HG03354 (cell line): Measurements from ENCODE around the gene ATG7.
"Not testable (repeated sequence)": the region's sequence is repeated elsewhere in the genome, so short reads cannot be mapped to it uniquely, and the experiment has no call there.

Experiments used
- ATAC-seq: cut with Tn5 transposase; IDR thresholded peaks from one replicate; pipeline ENCODE4 v1.9.1; 2021; ENCODE audit warnings: mild to moderate bottlenecking; ENCODE audit not compliant: unreplicated experiment, poor library complexity, severe bottlenecking

The ATG7 gene

DNA sequence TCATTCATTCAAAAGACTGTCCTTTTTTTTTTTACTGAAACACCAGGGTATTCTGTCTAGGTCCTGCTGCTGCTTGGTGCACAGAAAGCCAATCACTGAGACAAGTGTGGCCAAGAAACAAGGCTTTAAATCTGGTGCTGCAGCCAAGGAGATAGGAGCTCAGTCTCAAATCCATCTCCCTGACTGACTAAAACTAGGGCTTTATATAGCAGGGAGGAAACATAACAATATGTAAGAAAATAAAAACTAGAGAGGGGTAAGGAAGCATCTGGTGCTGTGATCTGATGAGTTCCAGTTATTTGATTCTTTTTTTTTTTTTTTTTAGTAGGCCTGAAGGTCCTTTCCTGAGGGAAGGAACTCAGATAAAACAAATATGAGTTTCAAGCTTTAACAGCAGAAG is 139.8 kb downstream of the ATG7 start:
- no peak for ATAC-seq

DNA sequence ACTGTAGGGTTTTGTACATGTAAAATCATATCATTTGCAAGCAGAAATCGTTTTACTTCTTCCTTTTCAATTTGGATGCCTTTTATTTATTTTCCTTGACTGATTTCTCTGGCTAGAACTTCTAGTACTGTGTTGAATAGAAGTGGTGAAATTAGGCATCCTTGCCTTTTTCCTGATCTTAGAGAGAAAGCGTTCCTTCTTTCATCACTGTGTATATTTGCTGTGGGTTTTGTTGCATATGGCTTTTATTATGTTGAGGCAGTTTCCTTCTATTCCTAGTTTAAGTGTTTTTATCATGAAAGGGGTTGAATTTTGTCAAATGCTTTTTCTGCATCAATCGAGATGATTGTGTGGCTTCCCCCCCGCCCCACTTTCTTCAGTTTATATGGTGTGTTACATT is 140.9 kb downstream of the ATG7 start:
- no peak for ATAC-seq

DNA sequence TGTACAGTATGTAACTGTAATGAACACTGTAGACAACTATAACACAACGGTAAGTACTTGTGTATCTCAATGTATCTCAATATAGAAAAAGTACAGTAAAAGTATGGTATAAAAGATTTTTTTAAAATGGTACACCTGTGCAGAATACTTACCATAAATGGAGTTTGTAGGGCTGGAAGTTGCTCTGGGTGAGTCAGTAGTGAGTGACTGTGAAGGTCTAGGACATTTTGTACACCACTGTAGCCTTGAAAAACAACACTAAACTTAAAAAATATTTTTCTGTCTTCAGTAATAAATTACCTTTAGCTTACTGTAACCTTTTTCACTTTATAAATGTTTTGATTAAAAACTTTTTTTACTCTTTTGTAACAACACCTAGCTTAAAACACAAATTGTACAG is 142.9 kb downstream of the ATG7 start:
- ATAC-seq: no peak

DNA sequence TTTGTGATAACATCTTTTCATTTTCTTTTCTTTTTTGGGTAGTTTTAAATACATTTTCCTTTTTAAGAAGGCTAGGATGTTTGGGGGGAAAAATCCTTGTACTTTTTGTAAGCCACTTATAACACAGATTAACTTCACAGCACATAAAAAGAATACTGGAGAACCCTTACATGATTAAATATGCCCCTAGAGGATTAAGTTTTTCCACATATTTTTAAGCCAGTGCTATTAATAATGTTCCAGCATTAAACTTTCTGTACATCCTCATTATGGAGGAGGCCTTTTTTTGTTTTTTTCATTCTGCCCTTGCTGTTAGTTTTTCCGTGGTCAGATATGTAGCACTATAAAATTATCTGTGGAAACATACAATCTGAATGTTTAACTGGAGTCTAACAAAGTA is 147.9 kb downstream of the ATG7 start:
- no peak for ATAC-seq

DNA sequence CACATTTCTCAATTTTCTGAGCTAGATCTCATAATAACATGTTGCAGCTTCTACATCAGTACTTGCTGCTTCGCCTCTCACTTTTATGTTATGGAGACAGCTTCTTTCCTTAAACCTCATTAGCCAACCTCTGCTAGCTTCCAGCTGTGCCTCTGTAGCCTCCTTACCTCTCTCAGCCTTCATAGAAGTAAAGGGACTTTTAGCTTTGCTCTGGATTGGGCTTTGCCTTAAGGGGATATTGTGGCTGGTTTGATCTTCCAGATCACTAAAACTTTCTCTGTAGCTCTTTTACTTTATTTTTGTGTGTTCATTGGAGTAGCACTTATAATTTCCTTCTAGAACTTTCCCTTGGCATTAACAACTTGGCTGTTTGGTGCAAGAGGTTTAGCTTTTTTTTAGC is 150.1 kb downstream of the ATG7 start:
- ATAC-seq: no peak

DNA sequence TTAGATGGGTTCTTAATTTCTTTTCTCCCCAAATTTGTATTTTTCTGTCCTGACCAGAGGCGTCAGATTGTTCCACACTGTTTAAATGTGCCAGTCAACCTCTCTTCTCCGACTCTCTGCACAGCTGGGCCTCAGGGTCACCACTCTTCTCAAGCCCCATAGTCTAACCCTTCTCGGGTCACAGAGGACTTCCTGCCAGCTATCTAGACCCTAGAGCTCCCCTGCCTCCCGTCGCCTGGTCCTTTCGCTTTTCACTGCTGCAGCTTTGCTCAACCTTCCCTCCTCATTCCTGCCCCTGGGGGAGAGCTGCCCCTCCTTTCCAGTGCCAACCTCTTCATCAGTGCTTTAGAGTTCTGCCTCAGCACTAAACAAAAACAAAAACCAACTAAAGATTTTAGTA is 151.7 kb downstream of the ATG7 start:
- no peak for ATAC-seq

DNA sequence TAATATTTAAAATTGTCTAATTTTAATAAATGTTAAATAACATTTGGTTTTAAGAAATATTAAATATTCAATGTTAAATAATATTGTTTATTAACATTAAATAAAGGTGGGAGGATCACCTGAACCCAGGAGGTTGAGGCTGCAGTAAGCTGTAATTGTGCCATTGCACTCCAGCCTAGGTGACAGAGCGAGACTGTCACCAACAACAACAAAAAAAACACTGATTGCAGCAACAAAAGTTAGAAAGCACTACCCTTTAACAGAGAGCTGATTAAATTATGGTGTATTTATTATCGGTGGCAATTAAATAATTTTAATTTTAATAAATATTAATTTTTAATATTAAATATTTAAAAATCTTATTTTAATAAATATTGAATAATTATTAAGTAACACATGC is 152.1 kb downstream of the ATG7 start:
- ATAC-seq: no peak

DNA sequence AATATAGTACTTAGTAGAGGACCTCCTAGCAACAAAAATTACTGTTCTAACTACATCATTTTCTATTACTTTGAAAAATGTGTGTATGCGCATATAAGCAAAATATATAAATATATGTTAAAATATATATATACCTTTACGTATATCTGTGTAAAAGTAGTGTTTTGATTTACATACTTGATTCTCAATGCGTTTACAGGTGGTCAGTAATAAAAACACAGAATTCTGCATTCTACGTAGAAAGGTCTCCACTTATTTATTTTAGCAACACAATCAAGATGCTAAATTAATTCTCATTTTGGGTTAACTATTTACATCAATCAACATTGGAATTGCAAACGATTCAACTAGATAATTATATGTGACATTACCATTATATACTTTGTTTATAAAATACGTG is 158.0 kb downstream of the ATG7 start:
- no peak for ATAC-seq

DNA sequence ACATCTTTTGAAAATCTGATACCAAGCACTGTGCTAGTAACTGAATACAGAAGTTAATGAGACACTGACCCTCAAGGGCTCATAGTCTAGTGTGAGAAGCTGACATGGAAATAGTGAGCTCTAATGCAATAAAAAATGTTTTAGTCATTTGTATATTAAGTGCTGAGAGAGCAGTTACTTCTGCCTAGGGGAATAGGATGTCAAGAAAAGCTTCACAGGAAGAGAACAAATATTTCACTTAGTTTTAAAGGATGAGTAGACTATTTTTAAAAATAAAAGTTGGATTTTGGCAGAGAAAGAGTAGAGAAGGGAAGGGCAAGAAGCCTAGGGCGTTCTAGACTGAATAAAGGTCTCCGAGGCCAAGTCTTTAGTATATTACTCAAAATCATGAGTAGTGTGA is 158.4 kb downstream of the ATG7 start:
- ATAC-seq: no peak

DNA sequence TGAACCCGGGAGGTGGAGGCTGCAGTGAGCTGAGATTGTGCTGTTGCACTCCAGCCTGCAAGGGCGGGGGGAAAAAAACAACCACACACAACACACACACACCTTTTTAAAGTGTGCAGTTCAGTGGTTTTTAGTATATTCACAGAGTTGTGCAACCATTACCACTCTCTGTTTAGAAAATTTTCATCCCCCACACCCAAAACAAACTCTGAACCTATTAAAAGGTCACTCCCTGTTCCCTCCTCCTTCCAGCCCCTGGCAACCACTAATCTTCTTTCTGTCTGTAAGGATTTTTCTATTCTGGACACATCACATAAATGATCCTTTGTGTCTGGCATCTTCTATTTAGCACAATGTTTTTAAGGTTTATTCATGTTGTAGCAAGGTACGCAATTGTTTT is 159.1 kb downstream of the ATG7 start:
- ATAC-seq: no peak

DNA sequence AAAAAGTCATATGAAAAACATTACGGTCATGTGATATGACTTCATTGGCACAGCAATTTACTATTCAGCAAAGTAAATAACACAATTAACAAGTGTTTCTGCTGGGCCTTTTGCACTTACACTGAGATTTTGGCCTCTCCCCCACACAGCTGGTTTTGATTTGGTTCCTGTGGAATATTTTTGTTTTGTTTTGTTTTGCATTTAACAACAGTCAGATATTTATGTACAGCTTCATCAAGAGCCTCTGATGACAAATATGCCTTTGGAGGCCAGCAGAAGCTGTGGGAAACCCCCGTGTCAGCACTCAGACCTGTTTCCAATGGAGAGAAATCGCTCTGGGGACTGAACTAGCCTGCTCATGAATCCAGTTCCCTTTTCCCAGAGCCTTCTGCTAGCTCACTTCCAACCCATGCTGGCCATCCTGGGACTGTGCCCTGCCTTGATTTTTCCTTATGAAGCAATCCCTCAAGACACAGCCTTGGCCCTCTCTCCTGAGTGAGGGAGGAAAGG is 161.9 kb downstream of the ATG7 start:
- no peak for ATAC-seq

DNA sequence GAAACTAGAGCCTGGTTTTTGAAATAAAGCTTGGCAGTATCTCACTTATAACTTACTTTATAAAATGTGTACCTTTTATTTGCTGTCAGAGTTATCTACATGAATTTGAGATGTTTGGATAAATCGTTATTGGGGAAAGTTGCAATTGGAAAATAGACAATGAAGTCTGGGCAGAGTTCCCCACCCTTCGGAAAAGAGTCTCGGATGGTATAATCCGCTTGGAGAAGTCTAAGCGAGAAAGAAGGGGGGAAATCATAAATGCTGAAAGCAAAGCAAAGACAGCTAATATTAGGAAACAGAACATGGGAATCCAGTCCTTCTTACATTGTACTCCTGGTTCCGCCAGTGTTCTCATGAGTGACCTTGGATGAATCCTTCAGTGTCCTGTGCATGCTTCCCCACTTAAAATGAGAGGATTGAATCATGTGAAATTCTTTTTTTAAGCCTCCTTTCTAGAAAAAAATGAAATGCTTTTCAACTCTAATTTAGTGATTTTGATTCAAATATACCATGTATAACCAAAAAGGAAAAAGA is 162.4 kb downstream of the ATG7 start:
- no peak for ATAC-seq

DNA sequence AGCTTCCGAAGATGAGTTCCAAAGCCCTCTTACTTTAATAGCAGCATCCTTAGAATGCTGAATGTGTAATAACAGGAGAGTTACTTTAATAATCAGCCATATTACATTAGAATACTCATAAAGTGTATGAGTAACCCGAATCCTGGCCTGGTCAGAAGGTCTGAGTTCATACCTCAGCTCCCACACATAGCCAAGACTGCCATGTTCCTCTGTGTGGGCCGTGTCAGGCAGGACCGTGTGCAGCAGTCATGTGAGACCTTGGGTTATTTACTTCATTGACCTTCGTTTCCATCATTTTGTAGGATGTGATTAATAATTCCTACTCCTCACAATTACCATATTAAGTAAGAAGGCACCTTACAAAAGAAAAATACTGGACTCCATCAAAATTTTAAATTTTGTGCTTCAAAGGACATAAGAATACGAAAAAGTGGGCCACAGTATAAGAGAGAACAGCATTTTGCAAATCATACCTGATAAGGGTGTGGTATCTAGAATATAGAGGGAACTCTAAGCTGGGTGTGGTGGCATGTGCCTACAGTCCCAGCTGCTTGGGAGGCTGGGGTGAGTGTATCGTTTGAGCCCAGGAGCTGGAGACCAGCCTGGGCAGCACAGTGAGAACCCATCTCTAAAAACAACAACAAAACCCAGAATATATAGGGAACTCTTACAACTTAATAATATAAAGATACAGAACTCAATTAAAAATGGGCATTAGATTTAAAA is 163.4 kb downstream of the ATG7 start:
- ATAC-seq: no peak

DNA sequence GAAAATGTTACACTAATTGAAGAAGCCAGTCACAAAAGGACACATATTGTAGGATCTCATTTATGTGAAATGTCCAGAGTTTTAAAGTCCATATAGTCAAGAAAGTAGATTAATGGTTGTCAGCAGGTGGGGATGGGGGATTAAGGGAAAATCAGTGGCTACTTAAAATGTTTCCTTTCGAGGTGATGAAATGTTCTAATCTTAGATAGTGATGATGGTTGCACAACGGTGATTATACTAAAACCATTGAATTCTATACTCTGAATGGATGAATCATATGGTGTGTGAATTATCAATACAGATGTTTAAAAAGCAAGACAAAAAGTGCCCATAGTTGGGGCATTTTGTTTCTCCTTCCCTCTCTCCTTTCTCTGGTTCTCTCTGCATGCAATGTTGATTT is 164.6 kb downstream of the ATG7 start:
- ATAC-seq: no peak

DNA sequence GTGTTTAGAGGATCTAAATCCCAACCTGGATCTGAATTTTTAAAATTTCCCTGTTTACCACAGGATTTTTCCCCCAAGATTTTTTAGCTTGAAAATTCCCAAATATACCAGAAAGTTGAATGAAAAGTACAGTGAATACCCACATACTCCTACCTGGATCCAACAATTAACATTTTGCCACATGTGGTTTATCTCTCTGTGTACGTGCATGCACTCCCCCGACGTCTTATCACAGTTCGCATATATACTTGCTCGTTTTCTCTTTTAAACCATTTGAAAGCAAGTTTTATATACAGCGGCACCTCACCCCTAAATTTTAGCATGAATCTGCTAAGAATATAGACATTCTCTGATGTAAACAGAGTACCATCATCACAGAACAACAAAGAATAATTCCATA is 165.3 kb downstream of the ATG7 start:
- no peak for ATAC-seq

DNA sequence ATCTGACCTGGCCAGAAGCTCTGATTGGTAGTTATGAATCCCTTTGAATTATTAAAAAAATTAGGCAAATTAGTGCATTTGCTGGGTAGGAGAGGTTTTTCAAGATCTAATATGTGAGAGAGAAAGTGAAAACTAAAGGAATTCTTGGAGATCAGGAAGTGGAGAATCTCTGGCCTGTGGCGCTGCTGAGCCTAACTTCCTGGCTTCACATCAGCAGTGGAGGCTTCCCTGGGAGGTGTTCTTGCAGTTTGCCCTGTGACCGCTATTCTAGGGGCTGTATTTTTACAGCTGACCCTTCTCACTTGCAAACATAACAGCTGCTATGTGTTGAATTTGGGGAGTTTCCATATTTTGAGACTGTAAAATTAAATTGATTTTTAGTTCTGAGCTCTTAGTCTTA is 166.4 kb downstream of the ATG7 start:
- no peak for ATAC-seq

DNA sequence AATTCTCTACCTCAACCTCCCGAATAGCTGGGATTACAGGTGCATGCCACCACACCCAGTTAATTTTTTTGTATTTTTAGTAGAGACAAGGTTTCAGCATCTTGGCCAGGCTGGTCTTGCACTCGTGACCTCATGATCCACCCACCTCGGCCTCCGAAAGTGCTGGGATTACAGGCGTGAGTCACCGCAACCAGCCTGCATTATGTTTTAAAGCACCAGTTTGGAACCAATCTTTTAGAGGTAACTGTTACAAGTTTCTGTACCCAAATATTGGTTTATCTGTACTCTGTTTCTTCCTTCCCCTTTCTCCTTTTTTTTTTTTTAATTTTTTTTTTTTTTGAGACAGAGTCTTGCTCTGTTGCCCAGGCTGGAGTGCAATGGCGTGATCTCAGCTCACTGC is 169.1 kb downstream of the ATG7 start:
- not testable (repeated sequence) for ATAC-seq

DNA sequence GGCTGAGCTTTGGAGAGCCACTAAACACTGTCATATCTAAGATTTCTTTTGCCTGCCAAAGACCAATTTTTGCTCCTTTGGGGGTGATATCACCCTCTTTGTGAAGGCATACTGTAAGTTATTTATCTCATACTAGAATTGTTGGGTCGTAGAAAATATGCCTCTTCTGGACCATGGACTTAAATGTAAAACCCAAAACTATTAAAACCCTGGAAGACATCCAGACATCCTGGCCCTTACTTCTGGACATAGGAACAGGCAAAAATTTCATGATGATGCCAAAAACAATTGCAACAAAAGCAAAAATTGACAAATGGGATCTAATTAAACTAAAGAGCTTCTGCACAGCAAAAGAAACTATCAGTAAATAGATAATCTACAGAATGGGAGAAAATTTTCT is 172.2 kb downstream of the ATG7 start:
- ATAC-seq: no peak

DNA sequence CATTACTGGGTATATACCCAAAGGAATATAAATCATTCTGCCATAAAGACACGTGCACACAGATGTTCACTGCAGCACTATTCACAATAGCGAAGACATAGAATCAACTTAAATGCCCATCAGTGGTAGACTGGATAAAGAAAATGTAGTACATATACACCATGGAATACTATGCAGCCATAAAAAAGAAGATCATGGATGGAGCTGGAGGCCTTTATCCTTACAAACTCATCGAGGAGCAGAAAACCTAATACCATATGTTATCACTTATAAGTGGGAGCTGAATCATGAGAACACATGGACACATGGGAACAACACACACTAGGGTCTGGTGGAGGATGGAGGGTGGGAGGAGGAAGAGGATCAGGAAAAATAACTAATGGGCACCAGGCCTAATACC is 173.0 kb downstream of the ATG7 start:
- not testable (repeated sequence) for ATAC-seq

DNA sequence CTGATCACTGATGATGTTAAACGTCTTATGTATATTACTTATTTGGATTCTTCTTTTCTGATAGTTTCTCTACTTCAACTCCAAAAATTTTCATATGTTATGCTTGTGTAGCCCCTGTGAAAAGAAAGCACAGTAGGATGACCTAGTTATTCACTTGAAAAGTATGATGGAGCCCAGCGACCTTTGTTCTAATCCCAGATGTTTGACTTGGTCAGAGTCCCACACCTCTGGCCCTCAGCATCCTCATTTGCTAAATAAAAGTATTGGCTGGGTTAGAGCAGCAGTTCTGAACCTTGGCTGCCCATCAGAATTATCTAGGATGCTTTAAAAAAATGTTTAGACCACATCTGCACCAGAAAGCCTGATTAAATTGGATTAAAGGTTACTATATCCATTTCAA is 173.7 kb downstream of the ATG7 start:
- no peak for ATAC-seq

DNA sequence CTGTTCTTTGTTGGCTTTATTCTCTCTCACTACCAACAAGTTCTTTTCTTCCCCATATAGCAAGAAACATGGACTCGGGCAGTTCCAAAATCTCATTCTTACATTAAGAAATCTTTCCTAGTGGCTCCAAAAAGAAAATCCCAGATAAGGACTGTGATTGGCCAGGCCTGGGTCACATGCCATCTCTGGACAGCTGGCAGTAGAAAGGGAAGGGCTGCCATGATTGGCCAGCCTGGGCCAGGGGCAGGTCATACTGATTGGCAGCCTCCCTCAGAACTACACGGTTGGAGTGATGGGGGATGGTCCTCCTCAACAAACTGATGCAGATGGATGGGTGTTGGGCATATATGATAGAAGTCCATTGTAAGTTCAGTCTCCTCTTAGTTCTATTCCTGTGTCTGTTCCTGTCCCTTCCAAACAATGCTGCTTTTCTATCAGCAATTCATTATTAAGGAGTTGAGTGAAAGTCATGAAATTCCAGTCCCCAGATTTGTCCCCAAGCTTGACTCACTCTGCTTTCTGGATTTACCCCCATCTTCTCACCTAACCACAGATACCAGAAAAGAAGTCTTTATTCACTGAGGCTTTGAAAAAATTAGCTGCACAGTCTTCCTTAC is 175.5 kb downstream of the ATG7 start:
- no peak for ATAC-seq
